ENCODE data around the gene BHLHE41.

DNA sequence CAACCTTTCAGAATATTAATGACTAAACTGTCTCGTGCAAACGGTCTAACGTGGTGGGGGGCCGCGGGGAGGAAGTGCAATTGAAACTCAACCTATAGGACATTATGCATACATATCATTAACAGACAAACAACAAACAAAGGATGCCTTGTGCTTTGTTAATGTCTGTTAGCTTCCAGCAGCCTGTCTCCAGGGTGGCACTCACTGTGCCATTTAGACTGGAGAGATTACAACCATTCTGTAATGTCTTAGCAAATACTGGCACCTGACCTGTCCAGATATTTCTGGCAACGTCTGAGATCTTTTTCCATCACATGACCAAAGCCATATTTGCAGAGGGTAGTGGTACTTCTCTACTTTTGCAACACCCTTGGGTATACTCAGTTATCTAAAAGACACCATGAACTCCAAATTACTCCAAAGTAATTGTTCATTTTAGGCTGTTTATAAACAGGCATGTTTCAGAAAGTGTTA, 11.6 kb downstream of the BHLHE41 start:
- TF ChIP-seq, protein P1, sequence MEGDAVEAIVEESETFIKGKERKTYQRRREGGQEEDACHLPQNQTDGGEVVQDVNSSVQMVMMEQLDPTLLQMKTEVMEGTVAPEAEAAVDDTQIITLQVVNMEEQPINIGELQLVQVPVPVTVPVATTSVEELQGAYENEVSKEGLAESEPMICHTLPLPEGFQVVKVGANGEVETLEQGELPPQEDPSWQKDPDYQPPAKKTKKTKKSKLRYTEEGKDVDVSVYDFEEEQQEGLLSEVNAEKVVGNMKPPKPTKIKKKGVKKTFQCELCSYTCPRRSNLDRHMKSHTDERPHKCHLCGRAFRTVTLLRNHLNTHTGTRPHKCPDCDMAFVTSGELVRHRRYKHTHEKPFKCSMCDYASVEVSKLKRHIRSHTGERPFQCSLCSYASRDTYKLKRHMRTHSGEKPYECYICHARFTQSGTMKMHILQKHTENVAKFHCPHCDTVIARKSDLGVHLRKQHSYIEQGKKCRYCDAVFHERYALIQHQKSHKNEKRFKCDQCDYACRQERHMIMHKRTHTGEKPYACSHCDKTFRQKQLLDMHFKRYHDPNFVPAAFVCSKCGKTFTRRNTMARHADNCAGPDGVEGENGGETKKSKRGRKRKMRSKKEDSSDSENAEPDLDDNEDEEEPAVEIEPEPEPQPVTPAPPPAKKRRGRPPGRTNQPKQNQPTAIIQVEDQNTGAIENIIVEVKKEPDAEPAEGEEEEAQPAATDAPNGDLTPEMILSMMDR (IDR thresholded peaks at IDR 0.05): no peak
- TF ChIP-seq EZH2 (IDR thresholded peaks at IDR 0.05): no peak
